HG02973 (cell line): ENCODE data around the gene ZBTB7B.
A peak's percentile ranks its signal among the peaks of the same experiment; 100 is the strongest.
"Not testable (repeated sequence)": the region's sequence is repeated elsewhere in the genome, so short reads cannot be mapped to it uniquely, and the experiment has no call there.

Source experiments
- ATAC-seq: cut with Tn5 transposase; IDR thresholded peaks from one replicate; pipeline ENCODE4 v1.9.1; 2021; ENCODE audit warnings: moderate library complexity; ENCODE audit not compliant: unreplicated experiment

The ZBTB7B gene

DNA sequence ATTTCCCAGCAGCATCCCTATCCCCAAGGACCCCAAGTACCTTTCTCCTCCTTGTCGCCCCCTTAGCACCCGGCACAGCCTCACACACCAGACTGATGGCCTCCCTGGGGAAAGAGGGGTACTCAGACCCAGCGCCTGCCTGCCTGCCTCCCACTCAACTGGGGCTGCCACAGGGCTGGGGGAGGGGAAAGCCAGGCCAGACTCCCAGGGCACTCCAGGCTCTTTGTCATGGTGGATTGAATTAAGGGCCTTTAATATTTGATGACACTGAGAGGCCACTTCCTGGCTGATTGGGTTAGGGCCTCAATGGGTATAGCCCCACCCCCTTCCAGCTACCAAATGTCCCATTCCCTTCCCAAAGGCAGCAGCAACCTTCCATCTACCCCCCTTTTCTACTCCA is 33.9 kb upstream of the ZBTB7B start:
- no peak for ATAC-seq

- no peak for ATAC-seq
These were observed 33.4 kb upstream of the ZBTB7B start for GRCh38 chr1:154969246-154969645.

DNA sequence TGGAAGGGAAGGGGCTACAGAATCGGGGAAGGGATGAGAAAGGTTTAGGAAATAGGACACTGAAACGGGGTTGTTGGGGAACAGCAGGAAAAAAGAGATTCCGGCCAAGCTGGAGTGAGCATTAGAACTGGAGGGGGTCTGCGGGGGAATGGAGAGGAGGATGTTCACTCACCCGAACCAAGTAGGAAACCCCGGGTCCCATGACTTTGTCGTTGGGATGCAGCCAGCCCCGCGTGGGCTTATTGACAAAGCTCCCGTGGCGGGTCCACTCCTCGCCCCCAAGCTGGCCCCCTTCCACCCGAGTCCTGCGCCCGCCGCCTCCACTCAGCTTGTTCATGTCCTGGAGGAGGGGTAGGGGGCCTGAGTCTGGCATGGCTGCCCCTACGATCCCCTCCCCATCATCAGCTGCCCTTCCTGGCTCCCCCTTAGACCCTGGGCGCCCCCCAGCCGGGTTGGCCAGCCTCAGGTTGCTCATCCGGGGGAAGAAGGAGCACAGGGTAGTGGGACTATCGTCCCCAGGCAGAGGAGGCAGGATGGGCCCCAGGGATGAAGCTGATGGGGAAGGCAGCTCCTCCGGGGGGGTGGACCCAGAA is 32.6 kb upstream of the ZBTB7B start:
- no peak for ATAC-seq

DNA sequence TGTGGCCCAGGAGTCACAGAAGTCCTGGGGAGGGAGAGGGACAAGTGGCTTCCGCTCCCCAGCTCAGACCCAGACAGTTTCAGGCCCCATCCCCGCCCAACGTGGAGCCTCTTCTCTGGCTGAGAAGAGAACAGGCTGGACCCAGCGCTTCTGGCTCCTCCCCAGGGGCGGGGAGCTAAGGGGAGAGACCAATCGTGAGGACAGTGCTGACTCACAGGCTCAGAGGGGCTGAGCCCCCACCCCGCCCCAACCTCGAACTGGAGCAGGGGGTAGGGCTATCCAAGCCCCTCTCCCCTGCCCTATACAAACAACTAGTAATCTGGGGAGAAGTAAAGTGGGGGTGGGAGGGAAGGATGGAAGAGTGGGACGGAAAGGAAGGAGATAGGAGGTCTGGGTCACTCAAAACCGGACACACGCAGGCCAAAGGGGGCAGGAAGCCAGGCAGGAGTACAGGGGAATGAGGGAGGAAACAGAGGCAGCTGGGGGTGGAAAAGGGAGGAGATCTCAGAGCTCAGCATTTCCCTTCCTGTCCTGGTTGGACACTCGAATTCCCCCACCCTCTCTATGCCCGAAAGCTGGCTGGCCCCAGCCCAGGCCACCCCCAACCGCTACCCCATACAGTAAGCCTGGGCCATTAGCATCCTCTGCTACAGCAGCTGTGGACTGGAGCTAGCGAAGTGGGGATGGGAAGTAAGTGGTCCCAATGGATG is 31.8 kb upstream of the ZBTB7B start, which contains the start of gene SHC1:
TSS of gene SHC1 (minus strand) at position 117 of the 710 bp plus-strand sequence. CDS start 221 bp downstream, outside the sequence.
- ATAC-seq = no peak

GRCh38 chr1:154971341-154971998 is 31.1 kb upstream of the ZBTB7B start:
- ATAC-seq = no peak

- ATAC-seq = no peak
These were observed 30.4 kb upstream of the ZBTB7B start for GRCh38 chr1:154972213-154972516.

DNA sequence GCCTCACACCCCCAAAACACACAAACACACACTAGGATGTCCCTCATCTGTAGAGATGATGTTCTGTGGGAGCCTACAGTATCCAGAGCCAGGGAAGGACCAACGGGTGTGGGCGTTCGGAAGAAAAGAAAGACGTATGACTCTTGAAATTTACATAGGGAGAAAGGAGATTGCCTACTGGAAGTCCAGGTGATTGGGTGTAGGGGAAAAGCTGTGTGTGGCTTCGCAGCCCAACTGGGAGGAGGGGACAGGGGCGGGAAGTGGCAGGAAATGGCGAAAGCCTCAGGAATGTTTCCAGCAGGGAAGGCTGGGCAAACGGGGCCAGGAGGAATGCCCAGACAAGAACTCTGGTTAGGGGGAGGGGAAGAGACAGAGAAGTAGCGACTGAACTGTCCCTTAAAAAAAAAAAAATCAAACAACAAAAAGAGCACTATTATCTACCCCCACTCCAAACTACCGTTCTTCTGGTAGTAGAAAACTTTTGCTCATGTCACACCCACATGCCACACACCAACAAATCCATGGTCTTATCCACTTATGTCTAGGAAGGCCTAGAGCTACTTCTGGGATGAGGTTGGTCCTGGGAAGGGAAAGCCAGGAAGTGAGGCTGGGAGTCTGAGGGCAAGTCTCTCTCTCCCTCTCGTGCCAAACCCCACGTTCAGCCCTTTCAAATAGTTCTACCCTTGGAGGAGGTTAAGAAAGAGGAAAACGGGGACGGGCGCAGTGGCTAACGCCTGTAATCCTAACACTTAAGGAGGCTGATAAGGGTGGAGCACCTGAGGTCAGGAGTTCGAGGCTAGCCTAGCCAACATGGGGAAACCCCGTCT is 29.9 kb upstream of the ZBTB7B start:
- ATAC-seq = no peak

- no peak for ATAC-seq
These were observed 29.1 kb upstream of the ZBTB7B start for GRCh38 chr1:154973344-154974101.

DNA sequence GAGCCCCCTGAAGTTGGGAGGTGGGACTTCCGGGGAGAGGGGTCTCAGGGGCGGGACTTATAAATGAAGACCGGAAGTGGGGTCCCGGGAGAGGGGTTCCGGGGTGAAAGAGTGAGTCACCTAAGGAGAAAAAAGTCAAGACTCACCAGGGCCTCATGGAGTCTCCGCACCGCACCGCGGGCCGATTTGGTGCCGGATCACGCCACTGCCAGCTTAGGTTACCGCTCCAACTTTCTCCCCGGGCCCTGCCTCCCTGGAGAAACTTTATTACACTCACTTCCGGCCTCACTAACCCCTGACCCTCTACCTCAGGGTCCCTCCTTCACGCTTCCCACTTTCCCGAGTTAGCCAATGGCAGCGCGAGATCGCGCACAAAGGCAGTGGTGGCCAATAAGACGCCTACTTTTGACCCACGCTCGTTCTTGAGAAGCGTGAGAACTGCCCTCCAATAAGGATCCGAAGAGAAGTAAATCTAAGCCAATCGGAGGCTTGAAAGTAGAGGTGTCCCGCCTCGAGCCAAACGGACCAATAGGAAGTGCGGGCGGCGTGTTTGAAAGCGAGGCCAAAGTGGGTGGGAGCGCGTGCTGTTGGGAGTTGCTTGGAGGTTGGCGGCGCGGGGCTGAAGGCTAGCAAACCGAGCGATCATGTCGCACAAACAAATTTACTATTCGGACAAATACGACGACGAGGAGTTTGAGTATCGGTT is 28.3 kb upstream of the ZBTB7B start, which contains the start of gene CKS1B:
TSS of gene CKS1B (plus strand) at position 580 of the 706 bp plus-strand sequence. CDS start at position 645, 65 bp downstream.
- peak; percentile 68 for ATAC-seq

GRCh38 chr1:154974808-154975408 is 27.7 kb upstream of the ZBTB7B start:
- ATAC-seq = peak; percentile 35

DNA sequence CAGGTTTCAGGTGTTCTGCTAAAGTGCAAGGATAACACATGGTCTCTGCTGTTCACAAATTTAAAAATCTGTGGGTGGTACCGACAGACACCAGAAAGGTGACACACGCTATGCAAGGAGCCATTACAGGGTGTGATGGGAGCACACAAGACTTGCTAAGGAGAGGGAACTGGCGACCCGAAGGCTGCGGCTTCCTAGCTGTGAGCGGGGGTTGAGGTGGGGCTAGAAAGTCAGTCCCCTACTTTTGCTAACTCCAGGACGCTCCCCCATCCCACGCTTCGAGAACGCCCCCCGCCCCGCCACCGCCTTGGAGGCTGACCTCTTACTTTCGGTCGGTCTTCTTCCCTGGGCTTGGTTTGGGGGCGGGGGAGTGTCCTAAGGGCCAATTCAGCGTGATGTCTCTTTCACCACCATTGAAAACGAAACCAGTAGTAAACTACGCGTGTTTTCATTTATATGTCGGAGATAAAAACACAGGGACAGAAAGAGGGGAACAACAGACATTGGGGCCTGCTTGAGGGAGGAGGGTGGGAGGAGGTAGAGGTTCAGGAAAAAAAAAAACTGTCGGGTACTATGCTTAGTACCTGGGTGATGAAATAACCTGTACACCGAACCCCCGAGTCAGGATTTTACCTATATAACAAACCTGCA is 27.1 kb upstream of the ZBTB7B start:
- ATAC-seq = no peak

GRCh38 chr1:154977762-154978161 is 24.8 kb upstream of the ZBTB7B start:
- ATAC-seq = not testable (repeated sequence)

DNA sequence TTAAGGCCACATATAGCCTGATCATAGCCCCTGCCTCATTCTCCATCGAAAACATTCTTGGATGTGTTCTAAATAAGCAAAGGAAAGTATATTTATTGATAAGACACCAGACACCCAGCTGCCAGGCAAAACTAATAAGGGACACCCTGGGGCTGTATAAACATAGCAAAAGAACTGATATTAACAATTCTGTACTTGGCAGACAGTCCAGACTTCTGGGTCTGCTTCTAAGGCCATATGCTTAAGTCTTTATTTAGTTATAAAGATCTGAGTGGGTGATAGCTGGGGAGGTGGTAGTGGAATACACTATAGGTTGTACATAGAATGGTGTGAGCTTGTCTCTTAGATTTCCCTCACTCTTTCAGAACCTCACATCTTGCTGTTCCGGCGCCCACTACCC is 24.2 kb upstream of the ZBTB7B start:
- ATAC-seq = no peak

GRCh38 chr1:154982341-154982740 is 20.3 kb upstream of the ZBTB7B start:
- no peak for ATAC-seq

DNA sequence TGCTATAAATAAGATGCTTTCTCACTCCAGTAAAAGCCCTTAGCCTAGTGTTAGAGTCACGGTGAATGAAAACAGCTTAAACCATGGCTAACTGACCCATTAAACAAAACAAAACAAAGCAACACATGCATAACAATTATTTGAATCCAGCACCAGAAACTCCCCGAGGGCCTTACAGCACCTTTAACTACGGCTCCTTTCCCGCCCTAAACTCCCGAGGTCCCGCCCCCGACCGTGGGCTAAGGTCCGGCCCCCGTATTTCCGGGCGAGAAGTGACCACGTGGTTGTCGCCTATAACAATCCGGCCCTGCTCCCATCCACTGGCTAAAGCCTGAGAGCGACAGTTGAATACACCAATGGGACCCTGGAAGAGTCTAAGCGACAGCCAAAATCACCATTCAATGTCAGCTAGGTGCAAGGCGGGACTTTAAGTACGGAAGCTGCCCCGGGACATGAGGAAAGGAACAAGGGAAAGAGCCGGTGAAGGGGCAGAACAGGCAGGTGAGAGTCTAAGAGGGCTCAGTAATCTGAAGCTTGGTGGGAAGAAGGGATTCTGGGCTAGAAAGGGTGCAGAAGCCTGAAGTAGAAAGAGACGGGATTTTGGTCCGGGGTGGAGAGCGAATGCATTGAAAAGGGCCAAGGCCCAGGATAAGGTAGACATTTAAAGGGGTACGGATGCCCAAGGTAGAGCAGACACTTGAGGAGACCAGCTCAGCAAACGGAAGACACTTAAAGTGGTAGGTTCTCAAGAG is 19.5 kb upstream of the ZBTB7B start, which contains the start of gene FLAD1:
TSS of gene FLAD1 (plus strand) at position 448 of the 752 bp plus-strand sequence. CDS start 351 bp downstream, outside the sequence.
- peak; percentile 92 for ATAC-seq

DNA sequence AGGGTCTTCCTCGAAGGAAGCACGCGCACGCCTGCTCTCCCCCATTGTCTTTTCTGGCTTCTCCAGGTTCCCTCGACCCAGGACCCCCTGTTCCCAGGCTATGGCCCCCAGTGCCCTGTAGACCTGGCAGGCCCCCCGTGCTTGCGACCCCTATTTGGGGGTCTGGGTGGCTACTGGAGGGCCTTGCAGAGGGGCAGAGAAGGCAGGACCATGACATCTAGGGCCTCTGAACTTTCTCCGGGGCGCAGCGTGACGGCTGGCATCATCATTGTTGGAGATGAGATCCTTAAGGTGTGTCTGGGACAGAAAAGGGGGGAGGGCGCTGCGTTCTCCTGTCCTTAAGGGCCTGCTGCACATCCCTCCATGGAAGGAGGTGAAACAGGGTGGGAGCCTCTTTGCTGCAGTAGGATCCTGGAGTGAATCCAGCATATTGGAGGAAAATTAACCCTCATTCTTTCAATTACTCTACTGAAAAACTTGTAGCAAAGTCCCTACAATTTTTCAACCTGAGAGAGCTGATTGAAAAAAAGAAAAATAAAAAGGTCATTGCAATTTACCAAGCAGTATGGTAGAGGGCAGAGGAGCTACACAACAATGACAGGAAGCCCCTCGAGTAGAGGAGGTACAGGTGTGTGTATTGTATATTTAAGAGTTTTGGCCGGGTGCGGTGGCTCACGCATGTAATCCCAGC is 18.7 kb upstream of the ZBTB7B start:
- ATAC-seq = no peak

DNA sequence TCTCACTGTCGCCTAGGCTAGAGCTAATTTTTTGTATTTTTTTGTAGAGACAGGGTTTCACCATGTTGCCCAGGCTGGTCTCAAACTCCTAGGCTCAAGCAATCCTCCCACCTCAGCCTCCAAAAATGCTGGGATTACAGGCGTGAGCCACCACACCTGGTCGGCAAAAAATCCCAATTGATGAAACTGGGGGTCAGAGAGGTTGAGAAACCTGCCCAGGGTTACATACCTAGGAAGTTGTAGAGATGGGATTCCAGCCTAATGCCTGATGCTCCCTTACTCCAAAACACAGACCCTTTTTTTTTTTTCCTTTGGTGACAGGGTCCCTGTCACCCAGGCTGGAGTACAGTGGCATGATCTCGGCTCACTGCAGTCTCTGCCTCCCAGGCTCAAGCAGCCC is 15.9 kb upstream of the ZBTB7B start:
- ATAC-seq = not testable (repeated sequence)

- no peak for ATAC-seq
These were observed 15.3 kb upstream of the ZBTB7B start for GRCh38 chr1:154987326-154987725.
